CD4-positive, alpha-beta T cell treated with Interleukin-17A for 1 hour (primary cell): ENCODE results near the gene E2F1.
A peak's percentile ranks its signal among the peaks of the same experiment; 100 is the strongest.
"Not testable (repeated sequence)": the region's sequence is repeated elsewhere in the genome, so short reads cannot be mapped to it uniquely, and the experiment has no call there.

ENCODE experiments used
- DNase-seq: peaks from one replicate; pipeline ENCODE4 v3.0.0-alpha.2; 2020

Gene E2F1

DNA sequence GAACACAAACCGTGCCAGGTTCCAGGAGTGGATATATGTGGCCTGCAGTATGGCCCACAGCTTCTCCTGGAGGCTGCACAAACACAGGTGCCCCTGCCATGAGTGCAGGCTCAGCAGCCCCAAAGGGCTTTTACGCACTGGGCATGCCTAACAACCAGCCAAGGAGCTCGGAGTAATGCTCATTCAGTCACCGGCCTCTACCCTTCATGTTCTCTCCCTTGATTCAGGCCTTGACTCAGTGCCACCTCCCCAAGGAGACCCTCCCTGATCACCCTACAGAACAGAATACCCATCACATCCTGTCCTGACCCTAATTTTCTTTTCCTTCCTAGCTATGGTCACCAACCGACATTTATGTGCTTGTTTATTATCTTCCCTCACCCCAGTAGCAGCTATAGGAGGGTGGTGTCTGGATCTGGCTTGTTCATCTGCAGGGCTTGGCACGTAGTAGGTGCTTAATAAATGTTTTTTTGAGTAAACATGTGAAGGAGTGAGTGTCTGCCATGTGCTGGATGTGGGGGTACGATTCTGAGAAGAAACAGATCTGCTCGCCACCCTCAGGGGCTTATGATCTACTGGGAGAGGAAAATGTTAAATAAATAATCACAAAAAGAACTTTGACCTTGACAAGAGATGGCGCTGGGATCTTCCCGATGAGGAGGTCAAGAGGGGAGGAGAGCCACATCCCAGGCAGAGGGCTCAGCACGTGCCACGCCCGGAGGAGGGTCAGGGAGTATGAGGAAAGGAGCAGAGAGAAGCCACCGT is 24.7 kb upstream of the E2F1 start:
- no peak for DNase-seq

DNA sequence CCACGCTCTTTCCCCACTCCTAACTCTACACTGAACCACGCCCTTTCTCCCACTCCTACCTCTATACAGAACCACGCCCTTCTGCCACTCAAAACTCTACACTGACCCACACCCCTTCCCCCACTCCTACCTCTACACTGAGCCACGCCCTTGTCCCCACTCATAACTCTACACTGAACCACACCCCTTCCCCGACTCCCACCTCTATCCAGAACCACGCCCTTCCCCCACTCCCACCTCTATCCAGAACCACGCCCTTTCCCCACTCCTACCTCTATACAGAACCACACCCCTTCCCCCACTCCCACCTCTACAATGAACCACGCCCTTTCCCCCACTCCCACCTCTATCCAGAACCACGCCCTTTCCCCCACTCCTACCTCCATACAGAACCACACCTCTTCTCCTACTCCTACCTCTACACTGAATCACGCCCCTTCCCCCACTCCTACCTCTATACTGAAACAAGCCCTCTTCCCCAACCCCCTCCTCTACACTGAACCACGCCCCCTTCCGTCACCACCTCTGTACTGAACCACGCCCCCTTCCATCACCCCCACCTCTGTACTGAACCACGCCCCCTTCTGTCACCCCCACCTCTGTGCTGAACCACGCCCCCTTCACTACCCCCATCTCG is 23.8 kb upstream of the E2F1 start:
- DNase-seq, result no peak

DNA sequence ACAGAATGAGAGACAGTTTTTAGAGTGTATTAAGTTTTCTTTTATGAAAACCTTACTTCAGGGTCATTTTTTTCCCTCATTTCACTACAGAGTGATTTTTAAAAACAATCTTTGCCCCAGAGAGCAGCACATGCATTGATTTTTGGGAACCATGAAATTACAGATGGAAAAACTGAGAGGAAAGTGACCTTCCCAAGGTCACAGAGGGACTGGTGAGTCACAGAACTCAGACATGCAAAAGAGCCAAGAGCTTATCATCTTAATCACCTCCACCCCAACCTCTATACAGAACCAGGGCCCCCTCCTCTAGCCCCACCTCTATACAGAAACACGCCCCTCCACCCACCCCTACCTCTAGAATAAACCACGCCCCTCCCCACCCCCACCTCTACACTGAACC is 23.2 kb upstream of the E2F1 start:
- no peak for DNase-seq

DNA sequence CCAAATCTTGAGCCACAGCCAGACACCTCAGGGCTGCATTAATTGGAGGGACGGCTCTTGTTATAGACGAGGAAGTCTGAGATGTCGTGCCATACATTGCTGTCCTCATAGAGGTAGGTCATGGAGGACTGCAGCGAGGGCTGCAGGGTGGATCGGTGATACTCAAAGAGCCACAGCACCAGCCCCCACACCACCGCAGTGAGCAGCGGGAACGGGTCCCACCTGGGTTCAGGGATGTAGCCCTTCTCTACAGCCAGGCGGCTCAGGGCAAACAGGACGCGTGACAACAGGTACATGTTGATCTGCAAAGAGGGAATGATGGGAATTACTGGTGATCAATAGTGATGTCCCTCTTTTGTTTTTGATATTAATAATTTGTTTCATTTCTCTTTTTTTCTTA is 21.5 kb upstream of the E2F1 start:
- DNase-seq, result no peak

DNA sequence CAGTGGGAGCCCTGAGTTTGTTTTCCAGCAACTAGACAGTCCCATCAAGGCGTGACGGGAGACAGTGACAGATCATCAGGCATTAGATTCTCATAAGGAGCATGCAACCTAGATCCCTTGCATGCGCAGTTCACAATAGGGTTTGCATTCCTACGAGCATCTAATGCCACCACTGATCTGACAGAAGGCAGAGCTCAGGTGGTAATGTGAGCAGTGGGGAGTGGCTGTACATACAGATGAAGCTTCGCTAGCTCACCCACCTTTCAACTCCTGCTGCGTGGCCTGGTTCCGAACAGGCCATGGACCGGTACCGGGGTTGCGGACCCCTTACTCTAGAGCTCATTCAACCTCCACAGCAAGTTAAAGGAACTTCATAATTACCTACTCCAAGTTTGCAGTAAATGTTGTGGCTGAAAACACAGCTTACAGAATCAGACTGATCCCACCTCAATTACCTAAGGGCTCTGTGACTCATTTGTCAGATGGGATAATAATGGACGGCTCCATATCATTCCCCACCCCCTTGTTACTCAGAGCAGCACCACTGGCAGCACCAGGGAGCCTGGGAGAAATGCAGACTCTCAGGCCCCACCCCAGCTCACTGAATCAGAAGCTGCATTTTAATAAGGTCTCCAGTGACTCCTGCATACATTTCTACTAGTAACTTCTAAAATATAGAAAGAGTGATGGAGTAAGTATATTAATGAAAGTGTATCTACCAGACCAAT is 18.2 kb upstream of the E2F1 start:
- DNase-seq, result no peak

DNA sequence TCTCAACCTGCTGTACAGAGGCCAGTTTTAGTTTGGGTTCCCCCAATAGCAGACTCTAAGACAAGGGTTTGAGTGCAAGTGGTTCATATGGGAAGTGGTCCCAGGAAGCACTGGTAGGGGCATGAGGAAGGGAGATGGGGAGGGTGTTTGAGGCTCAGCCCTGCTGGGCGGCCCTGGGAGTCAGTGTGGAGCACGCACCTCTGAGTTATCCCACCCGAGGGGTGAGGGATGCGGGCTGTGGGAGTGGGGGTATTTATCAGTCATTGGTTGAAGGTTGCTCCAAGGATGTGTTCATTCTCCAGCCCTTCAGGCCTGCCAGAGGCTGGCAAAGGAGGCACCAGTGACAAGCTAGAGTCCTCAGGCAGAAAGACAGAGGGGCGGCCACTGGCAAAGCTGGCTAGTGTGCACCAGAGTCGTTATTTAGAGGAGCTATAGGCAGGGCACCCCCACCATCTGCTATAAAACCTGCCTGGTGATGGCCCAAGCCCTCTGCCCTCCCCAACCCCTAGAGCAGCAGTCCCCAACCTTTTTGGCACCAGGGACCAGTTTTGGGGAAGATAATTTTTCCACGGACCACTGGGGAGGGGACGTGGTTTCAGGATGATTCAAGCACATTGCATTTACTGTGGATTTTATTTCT is 17.4 kb upstream of the E2F1 start:
- no peak for DNase-seq

DNA sequence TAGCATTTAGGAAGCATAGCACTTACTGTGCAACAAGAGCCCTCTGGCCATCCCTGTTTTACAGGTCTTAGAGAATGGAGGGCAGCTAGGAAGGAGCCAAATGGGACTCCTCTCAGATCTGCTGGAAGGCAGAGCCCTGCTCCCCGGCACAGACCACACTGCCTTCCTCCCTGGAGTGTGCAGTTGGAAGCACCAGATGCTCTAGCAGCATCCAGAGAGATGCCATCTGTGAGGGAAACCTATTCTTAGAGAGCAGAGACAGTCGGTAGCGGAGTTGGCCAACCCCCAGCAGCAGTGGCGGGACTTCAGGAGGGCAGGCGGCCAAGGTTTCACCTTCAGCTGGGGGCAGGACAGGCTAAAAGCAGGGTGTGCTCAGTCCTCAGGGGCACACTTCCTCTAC is 16.7 kb upstream of the E2F1 start:
- DNase-seq, result no peak

DNA sequence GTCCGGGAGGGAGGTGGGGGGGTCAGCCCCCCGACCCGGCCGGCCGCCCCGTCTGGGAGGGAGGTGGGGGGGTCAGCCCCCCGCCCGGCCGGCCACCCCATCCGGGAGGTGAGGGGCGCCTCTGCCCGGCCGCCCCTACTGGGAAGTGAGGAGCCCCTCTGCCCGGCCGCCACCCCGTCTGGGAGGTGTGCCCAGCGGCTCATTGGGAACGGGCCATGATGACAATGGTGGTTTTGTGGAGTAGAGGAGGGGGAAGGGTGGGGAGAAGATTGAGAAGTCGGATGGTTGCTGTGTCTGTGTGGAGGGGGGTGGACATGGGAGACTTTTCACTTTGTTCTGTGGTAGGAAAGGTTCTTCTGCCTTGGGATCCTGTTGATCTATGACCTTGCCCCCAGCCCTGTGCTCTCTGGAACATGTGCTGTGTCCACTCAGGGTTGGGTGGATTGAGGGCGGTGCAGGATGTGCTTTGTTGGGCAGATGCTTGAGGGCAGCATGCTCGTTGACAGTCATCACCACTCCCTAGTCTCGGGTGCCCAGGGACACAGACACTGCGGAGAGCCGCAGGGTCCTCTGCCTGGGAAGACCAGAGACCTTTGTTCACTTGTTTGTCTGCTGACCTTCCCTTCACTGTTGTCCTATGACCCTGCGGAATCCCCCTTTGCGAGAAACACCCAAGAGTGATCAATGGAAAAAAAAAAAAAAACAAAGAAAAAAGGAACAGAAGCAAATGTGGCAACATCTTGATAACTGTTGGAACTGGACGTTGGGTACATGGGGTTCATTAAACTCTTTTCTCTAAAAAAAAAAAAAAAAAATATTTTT is 15.7 kb upstream of the E2F1 start:
- DNase-seq, result no peak

DNA sequence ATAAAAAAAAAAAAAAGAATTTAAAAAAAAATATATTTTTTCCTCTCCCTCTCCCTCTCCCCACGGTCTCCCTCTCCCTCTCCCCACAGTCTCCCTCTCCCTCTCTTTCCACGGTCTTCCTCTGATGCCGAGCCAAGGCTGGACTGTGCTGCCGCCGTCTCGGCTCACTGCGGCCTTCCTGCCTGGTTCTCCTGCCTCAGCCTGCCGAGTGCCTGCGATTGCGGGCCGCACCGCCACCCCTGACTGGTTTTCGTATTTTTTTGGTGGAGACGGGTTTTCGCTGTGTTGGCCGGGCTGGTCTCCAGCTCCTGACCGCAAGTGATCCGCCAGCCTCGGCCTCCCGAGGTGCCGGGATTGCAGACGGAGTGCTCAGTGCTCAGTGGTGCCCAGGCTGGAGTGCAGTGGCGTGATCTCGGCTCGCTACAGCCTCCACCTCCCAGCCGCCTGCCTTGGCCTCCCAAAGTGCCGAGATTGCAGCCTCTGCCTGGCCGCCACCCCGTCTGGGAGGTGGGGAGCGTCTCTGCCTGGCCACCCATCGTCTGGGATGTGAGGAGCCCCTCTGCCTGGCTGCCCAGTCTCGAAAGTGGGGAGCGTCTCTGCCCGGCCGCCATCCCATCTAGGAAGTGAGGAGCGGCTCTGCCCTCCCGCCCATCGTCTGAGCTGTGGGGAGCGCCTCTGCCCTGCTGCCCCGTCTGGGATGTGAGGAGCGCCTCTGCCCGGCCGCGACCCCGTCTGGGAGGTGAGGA is 14.7 kb upstream of the E2F1 start:
- DNase-seq, result not testable (repeated sequence)

DNA sequence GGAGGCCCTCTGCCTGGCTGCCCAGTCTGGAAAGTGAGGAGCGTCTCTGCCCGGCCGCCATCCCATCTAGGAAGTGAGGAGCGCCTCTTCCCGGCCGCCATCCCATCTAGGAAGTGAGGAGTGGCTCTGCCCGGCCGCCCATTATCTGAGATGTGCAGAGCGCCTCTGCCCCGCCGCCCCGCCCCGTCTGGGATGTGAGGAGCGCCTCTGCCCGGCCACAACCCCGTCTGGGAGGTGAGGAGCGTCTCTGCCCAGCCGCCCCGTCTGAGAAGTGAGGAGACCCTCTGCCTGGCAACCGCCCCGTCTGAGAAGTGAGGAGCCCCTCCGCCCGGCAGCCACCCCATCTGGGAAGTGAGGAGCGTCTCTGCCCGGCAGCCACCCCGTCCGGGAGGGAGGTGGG is 12.8 kb upstream of the E2F1 start:
- DNase-seq, result not testable (repeated sequence)

DNA sequence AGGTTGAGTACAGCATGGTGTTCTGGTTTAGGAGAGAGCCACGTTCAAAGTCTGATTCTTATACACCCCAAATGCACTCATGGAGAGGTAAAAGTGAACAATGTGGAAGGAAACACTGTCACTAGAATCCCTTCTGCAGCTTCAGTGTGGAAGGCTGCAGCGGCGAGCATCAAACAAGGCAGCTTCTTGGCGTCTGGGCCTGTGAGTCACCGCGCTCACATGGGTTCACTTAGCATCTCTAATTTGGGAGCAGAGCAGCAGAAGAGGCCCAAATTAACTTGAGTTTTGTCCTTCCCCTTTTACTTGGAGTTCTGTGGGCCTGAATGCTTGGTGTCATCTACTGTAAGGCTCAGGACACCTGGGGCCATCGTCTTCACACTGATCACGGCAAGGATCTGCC is 10.9 kb upstream of the E2F1 start:
- no peak for DNase-seq

DNA sequence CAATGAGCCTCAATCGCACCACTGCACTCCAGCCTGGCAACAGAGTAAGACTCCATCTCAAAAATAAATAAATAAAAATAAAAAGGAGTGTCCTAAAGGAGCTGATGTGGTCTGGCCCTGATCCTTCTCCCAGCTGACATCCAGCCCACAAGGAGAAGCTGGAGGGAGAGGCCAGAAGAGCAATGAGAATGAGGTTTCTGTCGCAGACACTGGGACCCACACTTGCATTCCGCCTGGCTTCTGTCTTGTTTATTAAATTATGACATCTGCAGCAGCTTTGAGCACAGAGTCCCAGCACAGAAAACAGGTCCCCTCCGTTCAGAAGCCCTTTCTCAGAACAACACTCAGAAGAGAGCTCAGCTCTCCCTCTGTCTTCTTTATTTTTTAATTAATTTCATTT is 10.3 kb upstream of the E2F1 start:
- DNase-seq, result no peak

DNA sequence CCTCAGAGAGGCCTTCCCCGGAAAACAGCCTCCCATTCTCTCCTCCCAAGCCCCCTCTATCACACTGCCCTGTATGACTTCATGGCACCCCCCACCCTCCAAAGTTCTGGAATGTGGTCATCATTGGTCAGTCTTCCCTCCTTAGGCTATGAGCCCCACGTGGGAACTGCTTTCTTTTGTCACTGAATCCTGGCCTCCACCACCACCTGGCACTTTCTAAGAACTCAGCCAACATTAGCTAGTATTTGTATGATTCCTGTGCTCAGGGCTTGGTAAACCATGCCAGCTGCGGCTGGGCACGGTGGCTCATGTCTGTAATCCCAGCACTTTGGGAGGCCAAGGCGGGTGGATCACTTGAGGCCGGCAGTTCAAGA is 8.4 kb upstream of the E2F1 start:
- no peak for DNase-seq

DNA sequence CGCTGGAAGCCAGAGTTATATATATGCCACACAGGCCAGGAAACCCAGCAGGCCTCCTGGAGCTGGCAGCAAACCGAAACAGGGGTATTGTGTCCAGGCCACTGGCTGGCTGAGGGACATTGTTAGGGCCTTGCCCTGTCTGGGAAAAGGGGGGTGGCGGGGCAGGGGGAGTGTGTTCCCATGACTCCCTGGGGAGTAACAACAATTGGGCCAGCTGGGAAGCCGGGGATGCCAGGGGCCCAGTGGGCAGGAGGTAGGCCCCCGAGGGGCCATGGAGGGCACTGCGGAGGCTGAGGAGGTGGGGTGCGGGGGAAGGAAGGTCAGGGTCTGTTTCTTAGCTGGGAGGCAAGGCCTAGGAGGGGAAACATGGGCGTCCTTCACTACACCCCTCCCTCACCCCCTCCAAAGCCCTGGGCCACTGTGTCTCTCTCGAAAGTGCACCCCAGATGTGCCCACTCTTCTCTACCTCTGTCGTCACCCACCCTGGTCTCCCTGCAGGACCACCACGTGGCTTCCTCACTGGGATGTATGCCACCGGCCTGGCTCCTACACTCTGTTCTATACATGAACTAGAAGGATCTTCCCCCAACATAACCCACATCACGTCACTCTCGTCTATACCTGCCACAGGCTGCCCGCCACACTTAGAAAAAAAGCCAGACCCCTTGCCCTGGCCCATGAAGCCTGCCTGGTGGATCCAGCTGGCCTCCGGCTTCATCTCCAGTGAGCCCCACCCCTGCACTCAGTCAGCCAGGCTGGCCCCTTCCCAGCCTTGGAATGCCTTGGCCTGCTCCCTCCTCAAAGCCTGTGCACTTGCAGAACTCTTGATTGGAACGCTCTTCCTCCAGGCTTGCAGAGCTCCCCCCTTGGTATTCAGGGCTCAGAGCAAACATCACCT is 7.8 kb upstream of the E2F1 start:
- DNase-seq, result no peak

DNA sequence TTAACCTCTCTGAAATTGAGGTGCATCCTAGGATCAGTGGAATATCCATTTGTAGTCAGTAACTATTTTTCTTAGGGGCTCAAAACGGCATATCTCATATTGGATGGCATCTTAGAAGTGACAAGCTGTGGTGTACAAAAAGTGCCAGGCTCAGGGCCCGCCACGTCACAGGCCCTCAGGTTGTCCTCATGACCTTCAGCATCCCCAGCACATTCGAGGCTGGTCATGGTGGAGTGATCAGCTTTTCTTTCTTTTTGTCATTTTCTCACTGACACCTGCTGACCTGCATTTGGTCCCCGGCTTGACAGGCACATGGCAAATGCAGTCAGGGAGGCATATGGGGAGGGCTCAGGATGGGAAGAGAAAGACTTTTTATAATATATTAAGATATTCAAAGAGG is 7.1 kb upstream of the E2F1 start:
- DNase-seq, result no peak

DNA sequence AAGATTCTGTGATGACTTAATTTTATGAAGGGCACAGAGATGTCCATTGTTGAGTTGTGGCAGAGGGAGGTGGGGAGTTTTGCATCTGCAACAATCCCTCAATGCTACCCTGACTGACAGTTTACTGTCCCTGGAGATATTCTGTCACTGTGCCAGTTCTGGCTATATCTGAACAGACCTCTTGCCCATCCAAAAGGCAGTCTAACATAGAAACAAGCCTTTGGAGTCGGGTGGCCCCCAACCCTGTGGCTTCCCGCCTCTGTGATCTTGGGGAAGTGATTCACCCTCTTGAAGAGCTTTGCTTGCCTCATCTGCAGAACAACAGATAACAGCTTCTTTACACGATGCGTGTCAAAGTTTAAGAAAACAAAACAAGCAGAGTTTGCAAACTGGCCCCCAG is 3.8 kb upstream of the E2F1 start:
- DNase-seq, result peak; percentile 51

DNA sequence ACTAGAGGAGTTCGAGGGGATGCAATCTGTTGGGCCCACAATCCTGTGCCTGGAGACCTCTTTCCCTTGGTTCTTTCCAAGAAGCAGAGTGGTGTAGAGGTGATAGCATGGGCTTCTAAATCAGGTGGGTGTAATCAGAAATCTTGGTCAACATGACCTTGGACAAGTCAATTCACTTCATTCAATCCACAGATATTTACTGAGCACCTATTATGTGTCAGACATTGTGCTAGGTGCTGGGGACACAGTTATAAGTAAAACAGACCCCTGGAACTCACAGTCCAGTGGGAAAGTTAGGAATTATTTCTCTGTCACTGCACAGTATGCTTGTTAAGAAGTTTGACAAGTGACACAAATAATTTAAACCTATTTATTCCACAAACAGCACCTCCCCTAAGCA is 3.3 kb upstream of the E2F1 start:
- no peak for DNase-seq

DNA sequence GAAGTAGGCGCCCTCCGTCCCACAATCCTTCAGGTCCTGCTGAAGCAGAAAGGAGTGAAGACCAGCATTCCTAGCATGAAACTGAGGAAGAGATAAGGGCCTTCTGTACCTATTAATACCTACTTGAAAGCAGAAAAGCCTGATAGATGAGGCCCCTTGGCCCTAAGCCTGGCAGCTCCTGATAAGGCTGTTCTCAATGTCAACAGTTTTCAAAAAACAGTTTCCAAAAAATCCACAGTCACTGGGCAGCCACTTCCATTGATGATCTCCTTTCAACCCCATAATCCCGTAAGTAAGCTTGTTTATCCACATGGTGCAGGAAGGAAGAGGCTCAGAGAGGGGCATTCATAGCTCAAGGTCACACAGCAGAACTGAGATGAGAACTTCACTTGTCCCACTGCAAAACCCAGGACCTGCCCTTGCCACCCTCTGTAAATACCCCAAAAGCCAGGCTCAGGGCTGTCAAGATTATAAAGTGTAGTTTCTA is 2.8 kb upstream of the E2F1 start:
- no peak for DNase-seq

DNA sequence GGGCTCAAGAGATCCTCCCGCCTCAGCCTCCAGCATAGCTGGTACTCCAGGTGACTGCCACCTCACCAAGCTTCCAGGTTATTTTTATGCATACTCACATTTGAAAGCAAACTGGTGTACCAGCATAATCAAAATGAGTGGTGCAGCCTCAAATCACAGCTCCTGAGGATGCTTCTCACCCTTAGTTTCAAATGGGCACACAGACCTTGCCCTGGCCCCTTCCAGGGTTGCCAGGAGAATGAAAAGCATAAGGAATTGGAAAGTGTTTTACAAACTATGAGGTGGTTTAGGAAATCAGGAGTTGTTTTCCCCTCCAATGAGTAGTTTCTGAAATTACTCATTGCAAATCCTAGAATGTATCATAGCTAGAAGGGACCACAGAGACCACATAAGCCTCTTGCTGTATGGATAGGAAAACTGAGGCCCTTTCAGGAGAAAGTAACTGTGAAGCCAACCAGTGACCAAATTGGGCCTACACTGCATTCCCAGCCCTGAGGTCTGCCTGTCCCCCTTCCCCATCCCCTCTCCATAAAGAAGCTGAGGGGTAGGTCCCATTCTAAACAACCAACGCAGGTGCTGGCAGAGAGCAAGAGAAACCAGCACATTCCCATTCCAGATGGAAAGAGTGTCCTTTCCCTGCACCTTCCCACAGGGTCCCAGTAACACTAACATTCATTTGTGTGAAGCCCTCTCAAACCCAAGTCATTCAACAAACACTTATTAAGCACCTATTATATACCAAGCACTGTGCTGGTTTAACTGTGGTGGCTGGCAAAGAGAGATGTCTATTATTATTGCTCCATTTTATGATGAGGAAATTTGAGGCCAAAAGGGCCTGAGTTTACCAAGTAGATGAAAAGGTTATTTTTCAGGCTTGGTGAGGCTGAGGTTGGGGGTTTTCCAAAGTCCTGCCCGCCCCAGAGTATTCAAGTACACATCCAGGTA is 2.1 kb upstream of the E2F1 start:
- no peak for DNase-seq
